OCI-LY1 (cell line): ENCODE data around the gene ARFIP1.

Experiments used
- H2AFZ ChIP-seq: fragments of 200-600 bp; sonication (generic), shearing (Covaris generic); 2 replicates; pipeline ENCODE4 v1.6.0; 2014; ENCODE audit warnings: antibody characterized with exemption, mild to moderate bottlenecking, low read length
- H3F3A ChIP-seq: fragments of 200-600 bp; sonication (generic), shearing (Covaris generic); 2 replicates; pipeline ENCODE4 v1.6.0; 2014; ENCODE audit warnings: mild to moderate bottlenecking, antibody characterized with exemption, low read length, moderate library complexity; ENCODE audit not compliant: insufficient read depth
- H3K27ac ChIP-seq: fragments of 200-600 bp; sonication (generic); 2 replicates; pipeline ENCODE4 v1.5.1; 2014; ENCODE audit warnings: low read length, mixed run types, mild to moderate bottlenecking, low read depth; ENCODE audit not compliant: poor library complexity, severe bottlenecking
- H3K27me3 ChIP-seq: fragments of 200-600 bp; sonication (generic); 2 replicates; pipeline ENCODE4 v1.6.0; 2014; ENCODE audit warnings: antibody characterized with exemption, mild to moderate bottlenecking, low read length, moderate library complexity; ENCODE audit not compliant: insufficient read depth
- H3K36me3 ChIP-seq: fragments of 200-600 bp; sonication (generic); 2 replicates; pipeline ENCODE4 v1.6.1; 2014; ENCODE audit warnings: mild to moderate bottlenecking, antibody characterized with exemption, low read length, moderate library complexity, mixed read lengths; ENCODE audit not compliant: insufficient read depth
- H3K4me1 ChIP-seq: fragments of 200-600 bp; sonication (generic); 2 replicates; pipeline ENCODE4 v1.5.1; 2014; ENCODE audit warnings: mild to moderate bottlenecking, low read length, moderate library complexity; ENCODE audit not compliant: insufficient read depth, severe bottlenecking
- H3K4me2 ChIP-seq: fragments of 200-600 bp; sonication (generic), shearing (Covaris generic); 2 replicates; pipeline ENCODE4 v1.6.1; 2014; ENCODE audit warnings: low read length
- H3K4me3 ChIP-seq: fragments of 200-600 bp; sonication (generic); 2 replicates; pipeline ENCODE4 v1.5.1; 2014; ENCODE audit warnings: low read length, low read depth, mild to moderate bottlenecking, mixed read lengths; ENCODE audit not compliant: poor library complexity, severe bottlenecking
- H3K79me2 ChIP-seq: fragments of 200-600 bp; shearing (Covaris generic); 2 replicates; pipeline ENCODE4 v1.6.1; 2016; ENCODE audit warnings: mixed run types, low read length, mixed read lengths; ENCODE audit not compliant: insufficient read depth
- H3K9ac ChIP-seq: fragments of 200-600 bp; sonication (generic), shearing (Covaris generic); 2 replicates; pipeline ENCODE4 v1.6.1; 2014; ENCODE audit warnings: mild to moderate bottlenecking, low read length, mixed read lengths
- H3K9me2 ChIP-seq: fragments of 200-600 bp; sonication (generic), shearing (Covaris generic); 2 replicates; pipeline ENCODE4 v1.6.1; 2014; ENCODE audit warnings: low read depth, mild to moderate bottlenecking, low read length, mixed read lengths
- H3K9me3 ChIP-seq: fragments of 200-600 bp; shearing (Covaris generic); 2 replicates; pipeline ENCODE4 v1.6.1; 2014; ENCODE audit warnings: low read length, mixed read lengths
- H4K20me1 ChIP-seq: fragments of 200-600 bp; sonication (generic), shearing (Covaris generic); 2 replicates; pipeline ENCODE4 v1.6.0; 2016; ENCODE audit warnings: mild to moderate bottlenecking, low read length; ENCODE audit not compliant: insufficient read depth
- CTCF ChIP-seq: fragments of 200-600 bp; sonication (generic), shearing (Covaris generic); IDR thresholded peaks from 2 replicates; pipeline ENCODE4 v1.5.1; 2017; ENCODE audit warnings: mild to moderate bottlenecking, antibody characterized with exemption, low read length, moderate library complexity, mixed read lengths
- EZH2 ChIP-seq: fragments of 200-600 bp; sonication (generic), shearing (Covaris generic); IDR thresholded peaks from 2 replicates; pipeline ENCODE4 v1.8.0; 2017; ENCODE audit warnings: borderline replicate concordance, mixed run types, mild to moderate bottlenecking, antibody characterized with exemption, low read length, moderate library complexity, mixed read lengths

ARFIP1 gene

GRCh38 chr4:152939621-152940020 is 159.9 kb downstream of the ARFIP1 start:
- Histone ChIP-seq H3K4me1 (no peaks in the 10 kb centered on the region), H3K27me3 (no peaks in the 10 kb centered on the region; the same call in 1 of the 2 replicates)
- TF ChIP-seq CTCF (no peak), EZH2 (no peak)

GRCh38 chr4:152940461-152940860 is 160.7 kb downstream of the ARFIP1 start:
- no peaks in the 10 kb centered on the region for H3F3A ChIP-seq
- no peak overlapping the region for H3K27ac ChIP-seq
- H2AFZ ChIP-seq: no peak overlapping the region
- no peaks in the 10 kb centered on the region for H3K36me3 ChIP-seq
- H3K79me2 ChIP-seq: no peaks in the 10 kb centered on the region
- no peak overlapping the region for H3K4me2 ChIP-seq
- no peaks in the 10 kb centered on the region for H3K4me1 ChIP-seq
- no peak overlapping the region for H3K4me3 ChIP-seq
- H3K27me3 ChIP-seq: no peaks in the 10 kb centered on the region; the same call in 1 of the 2 replicates
- no peaks in the 10 kb centered on the region for H3K9me2 ChIP-seq
- H3K9ac ChIP-seq: no peak overlapping the region
- no peaks in the 10 kb centered on the region for H3K9me3 ChIP-seq
- no peaks in the 10 kb centered on the region for H4K20me1 ChIP-seq
- TF ChIP-seq CTCF (no peak), EZH2 (no peak)

More at GRCh38 chr4:152939621-152940020, 159.9 kb downstream of the ARFIP1 start:
- Histone ChIP-seq H3K36me3 (no peaks in the 10 kb centered on the region), H3K27ac (no peak overlapping the region), H3F3A (no peaks in the 10 kb centered on the region), H4K20me1 (no peaks in the 10 kb centered on the region), H2AFZ (no peak overlapping the region), H3K79me2 (no peaks in the 10 kb centered on the region), H3K9me2 (no peaks in the 10 kb centered on the region), H3K9me3 (no peaks in the 10 kb centered on the region), H3K4me2 (no peak overlapping the region), H3K4me3 (no peak overlapping the region), H3K9ac (no peak overlapping the region)

GRCh38 chr4:152941411-152941810 is 161.7 kb downstream of the ARFIP1 start:
- no peaks in the 10 kb centered on the region for H3K36me3 ChIP-seq
- H2AFZ ChIP-seq: no peak overlapping the region
- TF ChIP-seq EZH2 (no peak), CTCF (no peak)
- no peaks in the 10 kb centered on the region for H3F3A ChIP-seq
- no peak overlapping the region for H3K4me2 ChIP-seq
- no peak overlapping the region for H3K9ac ChIP-seq
- H3K9me3 ChIP-seq: no peaks in the 10 kb centered on the region
- H3K79me2 ChIP-seq: no peaks in the 10 kb centered on the region
- H3K27ac ChIP-seq: no peak overlapping the region
- H4K20me1 ChIP-seq: no peaks in the 10 kb centered on the region
- H3K4me1 ChIP-seq: no peaks in the 10 kb centered on the region
- no peaks in the 10 kb centered on the region for H3K9me2 ChIP-seq
- no peak overlapping the region for H3K4me3 ChIP-seq
- H3K27me3 ChIP-seq: no peaks in the 10 kb centered on the region; the same call in 1 of the 2 replicates
